Urothelium cell line (cell line): Measurements from ENCODE around the gene DOCK1.

ENCODE experiments used
- DNase-seq: peaks from one replicate; pipeline ENCODE4 v3.0.0; 2011; ENCODE audit warnings: low spot score, mixed read lengths
- FAIRE-seq: peaks from 2 replicates; lab custom pipeline; 2011; peaks lifted over from hg19 to GRCh38; lab: Jason Lieb, UNC

DOCK1 gene

DNA sequence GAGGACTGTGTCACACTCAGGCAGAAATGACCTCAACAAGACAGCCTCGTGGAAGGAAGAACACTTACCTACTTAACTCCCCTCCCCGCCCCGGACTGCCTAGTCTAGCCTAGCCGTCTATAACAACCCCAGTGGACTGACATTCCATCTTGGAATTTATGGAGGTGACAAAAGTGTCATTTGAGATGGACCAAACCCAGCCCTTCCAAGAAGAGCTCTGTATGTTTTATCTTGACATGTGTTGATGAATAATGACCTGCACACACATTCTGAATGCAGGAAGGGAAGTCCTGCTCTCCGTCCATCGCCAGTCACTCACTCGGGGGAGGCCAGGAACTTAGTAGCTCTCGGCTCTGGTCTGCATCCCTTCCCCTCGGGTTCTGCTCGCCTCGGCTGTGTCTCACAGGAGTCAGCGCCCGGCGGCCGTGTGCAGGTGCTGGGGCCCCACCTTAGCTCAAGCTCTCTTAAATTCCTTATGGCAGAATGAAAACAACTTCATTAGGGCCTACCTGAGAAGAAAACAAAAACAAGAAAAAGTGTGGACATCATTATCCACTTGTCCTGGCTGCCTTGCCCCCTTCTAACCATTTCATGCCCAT, 503.0 kb downstream of the DOCK1 start:
- FAIRE-seq (no peak), DNase-seq (no peak)

DNA sequence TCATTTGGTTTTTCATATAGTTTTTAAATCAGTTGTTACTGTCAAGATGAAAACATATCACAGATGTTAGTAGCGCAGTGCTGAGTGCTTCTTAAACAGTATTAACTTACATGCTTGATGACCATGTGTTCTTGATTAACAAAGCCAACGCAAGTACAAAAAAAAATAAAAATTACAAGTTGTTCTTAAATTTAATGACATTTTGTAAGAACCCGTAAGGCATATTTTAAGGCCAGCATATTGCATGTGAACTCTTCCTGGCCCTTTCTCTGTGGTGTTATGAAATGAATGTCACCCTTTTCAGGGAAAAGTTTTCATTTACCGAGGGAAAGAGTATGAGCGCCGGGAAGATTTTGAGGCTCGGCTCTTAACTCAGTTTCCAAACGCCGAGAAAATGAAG, 503.5 kb downstream of the DOCK1 start:
- no peak for DNase-seq
- FAIRE-seq: no peak

DNA sequence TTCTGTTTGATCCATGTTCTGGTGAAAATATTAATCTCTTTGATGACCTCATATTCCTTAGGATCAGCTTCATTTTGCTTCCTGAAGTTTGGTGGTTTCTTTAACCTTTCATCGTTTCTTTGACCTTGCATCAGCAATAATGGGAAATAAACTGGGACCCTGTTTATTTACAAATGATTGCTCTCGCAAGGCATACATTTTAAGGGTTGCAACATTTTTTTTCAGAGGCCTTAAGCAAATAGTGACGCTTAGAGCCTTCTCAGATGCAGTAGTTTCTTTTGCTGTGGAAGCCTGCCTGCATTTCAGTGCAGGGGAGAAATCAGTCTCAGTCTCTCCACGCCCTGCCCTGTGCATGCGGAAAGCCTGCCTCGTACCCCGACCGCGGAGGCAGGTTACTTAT, 504.8 kb downstream of the DOCK1 start:
- FAIRE-seq: no peak
- no peak for DNase-seq

DNA sequence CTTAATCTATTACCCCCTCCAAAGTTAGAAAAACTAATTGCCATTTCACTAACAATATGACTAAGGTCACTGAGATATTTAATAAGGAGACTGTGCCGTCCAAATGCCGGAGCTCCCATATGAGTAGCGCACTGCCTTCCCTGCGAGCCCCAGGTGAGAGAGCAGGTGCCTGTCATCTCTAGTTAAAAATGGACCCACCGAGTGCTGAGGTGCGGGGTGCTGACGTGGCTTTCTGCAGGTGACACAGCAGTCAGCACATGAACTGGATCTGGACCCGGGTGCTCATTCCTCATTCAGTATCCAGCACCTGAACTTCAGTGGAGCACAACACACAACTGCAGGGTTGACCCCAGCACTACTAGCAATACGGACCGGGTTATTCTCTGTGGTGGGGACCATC, 505.8 kb downstream of the DOCK1 start:
- DNase-seq (no peak), FAIRE-seq (no peak)

DNA sequence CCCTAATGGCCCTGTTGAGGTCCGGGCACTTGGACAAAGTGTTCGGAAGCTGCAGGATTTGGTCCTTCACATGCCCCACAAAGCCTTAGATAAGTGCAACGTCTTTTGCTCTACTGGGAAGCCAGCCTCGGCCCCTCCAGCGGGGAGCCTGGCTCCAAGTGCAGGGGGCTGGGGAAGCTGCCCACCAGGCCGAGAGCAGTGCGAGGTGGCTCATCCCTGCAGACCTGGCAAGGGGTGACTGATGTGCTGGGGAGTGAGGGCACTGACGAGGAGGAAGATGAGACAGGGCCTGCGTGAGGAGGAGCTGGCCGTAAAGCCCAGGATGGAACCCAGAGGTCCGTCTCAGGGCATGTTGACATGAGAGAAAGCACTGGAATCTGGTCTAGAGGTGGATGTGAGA, 508.1 kb downstream of the DOCK1 start:
- FAIRE-seq: no peak
- no peak for DNase-seq

DNA sequence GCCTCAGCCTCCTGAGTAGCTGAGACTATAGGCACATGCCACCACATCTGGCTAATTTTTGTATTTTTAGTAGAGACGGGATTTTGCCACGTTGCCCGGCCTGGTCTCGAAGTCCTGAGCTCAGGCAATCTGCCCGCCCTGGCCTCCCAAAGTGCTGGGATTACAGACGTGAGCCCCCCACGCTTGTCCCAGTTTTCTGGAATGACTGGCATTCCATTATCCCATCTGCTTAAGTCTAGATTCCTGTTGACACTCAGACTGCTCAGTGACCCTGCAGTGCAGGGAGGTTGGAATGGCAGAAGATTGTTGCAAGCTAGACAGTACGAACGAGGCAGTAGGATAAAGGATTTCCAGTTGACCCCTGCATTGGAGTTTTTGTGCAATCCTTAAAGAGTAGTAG, 508.8 kb downstream of the DOCK1 start:
- no peak for FAIRE-seq
- no peak for DNase-seq

DNA sequence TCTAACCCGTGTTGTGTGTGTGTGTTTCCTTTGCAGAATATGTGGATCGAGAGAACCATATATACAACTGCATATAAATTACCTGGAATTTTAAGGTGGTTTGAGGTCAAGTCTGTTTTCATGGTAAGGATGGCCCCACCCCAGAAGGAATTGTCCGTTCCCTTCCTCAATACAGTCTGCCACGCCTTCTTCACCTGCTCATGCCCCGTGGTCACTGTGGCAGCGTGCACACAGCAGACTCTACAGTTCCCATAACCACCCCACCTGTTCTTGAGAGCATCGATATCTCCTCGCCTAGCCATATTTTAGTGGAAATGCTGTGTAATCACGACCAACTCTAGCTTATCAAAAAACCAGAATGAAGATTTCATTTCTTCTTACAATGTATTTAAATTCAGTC, 509.9 kb downstream of the DOCK1 start:
- FAIRE-seq (no peak), DNase-seq (no peak)

DNA sequence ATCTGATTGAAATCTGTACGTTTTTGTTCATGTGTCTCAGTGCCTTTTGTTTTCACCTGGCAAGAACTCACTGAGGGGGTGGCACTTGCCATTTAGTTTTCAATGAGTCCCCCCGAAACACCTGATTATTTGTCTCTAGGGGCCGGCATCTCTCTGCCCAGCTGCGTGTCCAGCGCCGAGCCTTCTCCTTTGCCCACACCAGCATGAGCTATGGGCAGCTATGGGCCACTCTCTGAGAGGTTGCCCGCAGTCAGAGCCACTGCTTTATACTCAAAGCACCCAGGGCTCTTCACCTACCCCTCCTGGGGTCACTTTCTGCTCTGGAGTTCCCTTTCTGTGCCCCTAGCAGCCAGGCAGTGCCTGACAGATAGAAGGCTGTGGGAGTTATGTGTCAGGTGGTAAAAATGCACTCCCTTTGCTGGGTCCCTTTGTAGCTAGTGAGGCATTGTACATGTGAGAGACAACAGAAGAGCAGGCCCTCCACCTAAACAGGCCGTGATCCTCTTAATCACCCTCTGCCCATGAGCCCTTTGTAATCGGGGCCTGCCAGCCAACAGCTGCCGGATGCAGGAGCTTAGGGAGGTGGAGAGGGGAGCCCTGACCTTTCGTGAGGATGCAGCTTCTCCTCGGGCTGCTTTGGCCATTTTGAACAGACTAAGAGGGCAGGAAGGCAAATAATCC, 510.8 kb downstream of the DOCK1 start:
- no peak for DNase-seq
- no peak for FAIRE-seq

DNA sequence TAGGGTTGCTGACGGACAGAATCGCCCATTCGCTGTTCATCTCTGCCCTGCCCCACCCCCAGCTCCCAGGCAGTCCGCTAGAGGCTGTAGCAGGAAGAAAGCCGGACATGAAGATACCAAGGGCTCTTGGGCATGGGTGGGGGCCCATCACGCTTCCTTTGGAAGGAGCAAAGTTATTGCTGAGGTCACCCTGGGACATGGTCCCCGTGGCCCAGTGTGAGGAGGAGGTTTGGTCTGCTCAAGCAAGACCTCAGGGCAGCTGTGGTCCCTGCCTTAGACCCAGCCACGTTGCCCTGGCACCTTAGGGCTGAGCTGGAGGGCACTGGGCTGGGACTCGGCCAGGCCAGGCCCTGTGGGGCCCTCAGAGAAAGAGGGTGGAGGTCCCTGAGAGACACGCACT, 511.8 kb downstream of the DOCK1 start:
- DNase-seq (no peak), FAIRE-seq (no peak)

DNA sequence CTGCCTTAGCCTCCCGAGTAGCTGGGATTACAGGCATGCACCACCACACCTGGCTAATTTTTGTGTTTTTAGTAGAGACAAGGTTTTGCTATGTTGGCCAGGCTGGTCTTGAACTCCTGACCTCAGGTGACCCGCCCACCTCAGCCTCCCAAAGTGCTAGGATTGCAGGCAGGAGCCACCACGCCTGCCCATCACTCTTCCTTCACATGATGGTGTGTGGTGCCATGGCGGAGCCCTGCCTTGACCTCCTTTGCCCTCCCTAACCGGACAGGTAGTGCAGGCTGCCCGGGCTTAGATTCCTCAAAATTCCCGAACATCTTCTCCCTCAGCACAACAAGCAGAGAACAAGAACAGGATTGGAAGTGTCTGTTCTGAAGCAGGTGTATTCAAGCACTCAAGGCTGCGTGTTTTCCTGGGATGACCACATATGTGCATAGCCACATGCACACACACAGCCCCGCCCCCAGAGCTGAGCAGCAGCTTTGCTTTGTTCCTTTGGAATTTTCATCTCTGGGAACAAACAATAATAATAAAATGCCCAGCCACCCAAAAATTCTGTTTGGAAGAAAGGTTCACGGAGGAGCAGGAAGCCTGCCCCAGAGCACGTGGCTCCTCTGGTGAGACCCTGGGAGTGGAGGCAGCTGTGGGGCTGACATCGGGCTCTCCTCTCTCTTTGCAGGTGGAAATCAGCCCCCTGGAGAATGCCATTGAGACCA, 512.6 kb downstream of the DOCK1 start:
- DNase-seq (no peak), FAIRE-seq (no peak)

DNA sequence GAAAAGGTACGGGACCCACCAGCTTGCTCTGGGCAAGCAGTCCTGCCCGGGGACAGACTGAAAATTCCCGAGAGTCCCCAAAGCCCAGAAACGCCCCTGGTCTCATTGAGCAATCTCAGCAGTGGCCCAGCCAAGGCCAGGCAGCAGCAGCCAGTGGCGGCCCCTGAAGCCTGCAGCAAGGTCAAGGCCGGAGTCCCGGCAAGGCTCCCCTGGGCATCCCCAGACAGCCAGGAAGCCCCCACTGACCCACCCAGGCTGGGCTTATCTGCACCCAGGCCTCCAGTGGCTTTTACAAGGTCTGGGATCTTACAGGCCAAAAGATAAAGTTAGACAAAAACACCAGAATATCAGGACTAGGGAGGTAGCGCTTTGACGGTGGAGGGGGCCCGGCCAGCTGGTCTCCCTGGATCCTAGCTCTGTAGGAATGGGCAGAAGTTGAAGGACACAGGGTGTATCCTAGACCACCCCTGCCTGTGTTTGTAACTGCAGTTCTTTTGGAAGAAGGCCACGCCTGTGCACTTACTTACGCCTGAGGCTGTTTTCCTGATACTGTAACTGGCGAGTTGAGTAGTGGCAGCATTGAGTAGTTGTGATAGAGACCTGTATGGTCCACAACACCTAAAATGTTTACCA, 513.4 kb downstream of the DOCK1 start:
- FAIRE-seq (no peak), DNase-seq (no peak)

DNA sequence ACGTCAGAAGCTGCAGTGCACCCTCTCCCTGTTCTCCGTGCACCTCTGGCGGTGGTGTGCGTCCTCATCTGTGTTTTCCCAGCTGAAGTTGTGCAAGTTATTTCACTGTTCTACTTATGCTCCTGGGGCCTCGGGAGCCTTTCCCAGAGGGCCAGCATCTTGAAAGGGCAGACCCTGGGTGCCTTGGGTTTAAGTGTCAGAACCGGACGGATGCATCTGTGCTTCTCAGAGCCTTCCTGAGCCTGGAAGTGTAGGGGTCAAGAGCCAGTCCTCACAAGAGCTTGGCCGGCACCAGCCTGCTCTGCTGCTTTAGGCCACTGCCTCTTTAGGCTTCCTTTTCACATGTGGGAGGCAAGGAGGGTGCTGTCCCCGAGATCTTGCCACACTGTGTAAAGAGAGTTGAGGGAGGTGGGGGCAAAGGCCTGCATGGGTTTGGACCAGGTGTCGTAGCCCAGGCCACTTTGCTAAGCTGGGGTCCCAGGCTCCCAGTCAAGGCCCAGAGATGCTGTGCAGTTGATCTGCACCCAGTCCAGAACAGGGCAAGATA, 515.0 kb downstream of the DOCK1 start:
- DNase-seq (no peak), FAIRE-seq (no peak)

DNA sequence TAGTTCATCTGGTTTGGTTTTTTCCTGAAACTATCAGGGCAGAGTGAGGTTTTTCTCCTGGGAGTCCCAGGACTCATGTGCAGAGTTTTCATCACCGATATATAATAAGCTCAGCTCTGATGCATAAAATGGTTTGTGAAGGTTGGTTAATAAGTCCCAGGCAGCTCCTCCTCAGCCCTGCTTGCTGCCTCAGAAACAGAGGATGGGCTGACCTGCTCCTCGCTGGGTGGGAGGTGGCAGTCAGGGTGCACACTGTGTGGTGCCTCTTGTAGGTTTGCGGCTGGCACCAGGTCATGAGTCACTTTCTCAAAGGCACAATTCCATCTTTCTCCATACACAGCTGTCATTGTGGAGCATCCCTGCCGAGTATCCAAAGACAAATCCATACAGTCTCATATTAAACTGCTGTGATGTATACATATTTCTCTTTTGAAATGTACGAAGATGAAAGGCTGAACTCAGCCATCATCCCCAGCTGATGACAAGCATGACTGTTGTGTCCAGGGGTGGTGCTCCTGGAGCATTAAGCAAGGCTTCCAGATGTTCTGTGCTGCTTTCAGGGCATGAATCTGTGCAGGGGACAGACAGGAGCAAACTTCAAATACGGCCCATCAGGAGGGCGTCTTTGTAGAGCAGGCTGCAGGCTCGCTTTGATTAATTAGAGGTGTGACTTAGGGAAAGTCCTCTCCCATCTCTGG, 518.1 kb downstream of the DOCK1 start:
- DNase-seq (no peak), FAIRE-seq (no peak)

DNA sequence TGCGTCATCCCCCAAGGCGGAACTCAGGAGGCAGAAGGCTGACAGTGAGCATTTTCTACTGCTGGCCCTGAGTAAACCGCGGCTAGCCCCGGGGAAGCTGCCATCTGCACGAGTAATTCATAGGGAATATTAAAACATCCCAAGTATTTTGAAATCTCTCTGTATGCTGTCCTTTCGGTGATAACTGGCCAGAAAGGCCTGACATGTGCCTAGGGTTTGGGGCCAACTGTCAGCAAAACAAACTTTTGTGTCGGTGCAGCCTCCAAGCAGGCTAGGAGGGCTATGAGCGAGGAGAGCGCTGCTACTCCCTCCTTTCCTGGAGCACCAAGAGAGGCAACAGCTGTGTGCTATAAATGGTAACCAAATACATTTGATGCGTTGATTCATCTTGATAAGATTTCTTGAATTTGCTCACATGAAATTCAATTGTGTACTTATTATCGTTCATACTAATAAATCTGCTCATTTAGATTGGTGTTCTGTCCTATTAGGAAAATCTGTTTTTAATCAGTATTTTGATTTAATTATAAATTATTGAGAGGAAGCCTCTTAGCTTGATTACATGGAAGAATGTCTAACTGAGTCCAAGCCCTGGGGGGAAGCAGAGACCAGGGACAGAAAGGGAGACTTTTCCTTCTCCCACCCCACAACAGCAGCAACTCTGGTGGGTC, 519.5 kb downstream of the DOCK1 start:
- FAIRE-seq: no peak
- no peak for DNase-seq

DNA sequence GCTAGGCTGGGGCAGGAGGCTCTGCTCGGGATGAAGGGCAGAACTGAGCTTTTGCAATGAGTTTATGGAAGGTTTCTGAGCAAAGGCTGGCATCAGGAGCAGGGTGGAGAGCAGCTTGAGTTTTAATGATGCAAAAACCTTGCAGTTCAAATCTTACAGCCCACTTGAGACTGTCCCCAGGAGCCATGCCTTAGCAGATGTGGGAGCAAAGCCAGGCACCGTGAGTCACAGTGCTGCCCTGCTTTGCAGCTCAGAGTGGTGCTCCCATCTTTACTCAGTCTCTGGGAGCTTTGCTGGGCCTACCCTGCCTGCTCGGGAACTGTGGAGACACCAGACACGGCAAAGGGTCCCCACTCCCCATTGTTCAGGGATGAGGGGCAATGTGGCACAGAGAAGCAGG, 521.5 kb downstream of the DOCK1 start:
- DNase-seq (no peak), FAIRE-seq (no peak)

DNA sequence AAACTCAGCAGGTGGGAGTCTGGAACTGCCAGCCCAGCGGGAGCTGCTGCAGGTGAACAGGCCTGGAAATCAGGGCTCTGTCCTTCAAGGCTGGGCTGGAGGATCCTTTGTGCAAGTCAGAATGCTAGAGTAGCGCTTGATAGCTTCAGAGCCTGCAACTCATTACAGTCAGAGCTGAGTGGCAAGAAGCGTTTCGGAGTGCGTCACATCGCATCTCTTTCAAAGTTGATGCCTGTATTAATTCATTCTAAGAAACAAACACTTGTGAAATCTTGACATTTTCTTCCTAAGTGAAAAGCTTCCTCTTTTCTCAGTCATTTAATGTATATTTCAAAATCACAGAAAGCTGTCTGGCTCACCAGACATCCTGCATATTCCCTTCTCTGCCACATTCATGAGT, 522.7 kb downstream of the DOCK1 start:
- DNase-seq (no peak), FAIRE-seq (no peak)

DNA sequence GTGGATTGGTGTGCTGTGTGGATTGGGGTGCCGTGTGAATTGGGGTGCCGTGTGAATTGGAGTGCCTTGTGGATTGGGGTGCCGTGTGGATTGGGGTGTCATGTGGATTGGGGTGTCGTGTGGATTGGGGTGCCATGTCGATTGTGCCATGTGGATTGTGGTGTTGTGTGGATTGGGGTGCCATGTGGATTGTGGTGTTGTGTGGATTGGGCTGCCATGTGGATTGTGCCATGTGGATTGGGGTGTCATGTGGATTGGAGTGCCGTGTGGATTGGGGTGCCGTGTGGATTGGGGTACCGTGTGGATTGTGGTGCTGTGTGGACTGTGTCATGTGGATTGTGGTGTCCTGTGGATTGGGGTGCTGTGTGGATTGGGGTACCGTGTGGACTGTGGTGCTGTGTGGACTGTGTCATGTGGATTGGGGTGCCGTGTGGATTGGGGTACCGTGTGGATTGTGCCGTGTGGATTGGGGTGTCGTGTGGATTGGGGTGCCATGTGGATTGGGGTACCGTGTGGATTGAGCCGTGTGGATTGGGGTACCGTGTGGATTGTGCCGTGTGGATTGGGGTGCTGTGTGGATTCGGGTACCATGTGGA, 523.3 kb downstream of the DOCK1 start:
- FAIRE-seq (peak; percentile 46), DNase-seq (no peak)

DNA sequence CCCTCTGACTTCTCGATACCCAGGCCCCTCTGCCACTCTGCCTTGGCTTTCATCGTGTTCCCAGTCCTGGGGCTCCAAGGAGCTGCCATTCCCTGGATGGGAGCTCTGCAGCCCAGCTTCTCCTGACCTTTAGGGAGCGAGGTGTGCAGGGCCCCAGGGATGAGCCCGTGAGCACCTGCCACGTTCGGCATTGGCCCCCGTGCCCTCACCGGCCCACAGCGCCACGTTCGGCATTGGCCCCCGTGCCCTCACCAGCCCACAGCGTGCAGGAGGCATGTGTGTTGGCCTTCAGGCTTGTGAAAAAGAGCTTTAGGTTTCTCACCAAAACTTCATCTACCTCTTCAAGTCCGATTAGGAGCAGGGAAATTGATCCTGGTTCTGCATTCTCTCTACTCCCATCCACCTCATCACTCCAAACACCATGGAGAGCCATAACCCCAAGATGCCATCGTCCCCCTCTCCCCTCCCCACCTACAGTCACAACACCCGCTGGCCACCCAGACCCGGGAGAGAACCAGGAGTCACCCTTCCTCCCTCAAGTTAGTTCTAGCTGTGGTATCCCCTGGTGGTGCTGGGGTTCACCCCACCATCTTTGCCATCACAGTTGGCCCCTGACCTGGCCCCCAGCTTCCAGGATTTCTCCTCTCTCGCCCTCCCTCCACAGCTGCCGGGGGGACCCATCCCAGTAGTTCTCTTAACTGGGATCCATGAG, 524.5 kb downstream of the DOCK1 start:
- DNase-seq: no peak
- no peak for FAIRE-seq

DNA sequence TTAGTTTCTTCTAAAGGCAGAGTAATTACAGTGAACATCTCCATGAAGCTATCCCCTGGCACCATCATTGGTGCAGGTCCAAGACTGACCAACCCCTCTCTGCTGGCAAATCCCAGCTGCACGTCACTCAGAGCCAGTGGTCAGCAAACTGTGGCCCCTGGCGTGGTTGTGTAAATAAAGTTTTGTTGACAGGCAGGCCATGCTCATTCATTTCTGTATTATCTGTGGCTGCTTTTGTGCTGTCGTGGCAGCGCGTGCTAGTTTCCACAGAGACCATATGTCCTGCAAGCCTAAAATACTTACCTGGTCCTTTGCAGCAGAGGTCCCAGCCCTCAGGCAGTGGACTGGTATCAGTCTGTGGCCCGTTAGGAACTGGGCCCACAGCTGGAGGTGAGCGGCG, 526.3 kb downstream of the DOCK1 start:
- FAIRE-seq (no peak), DNase-seq (no peak)
